Keratinocyte (primary cell): ENCODE results near the gene GAA. TPM values are rescaled to one million over a fixed set of nuclear protein-coding genes. Genes with fewer than 3 reads are reported as not detected.

Source experiments
- DNase-seq: peaks from one replicate; pipeline ENCODE4 v3.0.0-alpha.2; 2011; ENCODE audit warnings: low read depth, missing footprints, low spot score
- FAIRE-seq: peaks from 2 replicates; lab custom pipeline; 2011; peaks lifted over from hg19 to GRCh38; lab: Jason Lieb, UNC
- H2AFZ ChIP-seq: 2 replicates; pipeline ENCODE4 v1.6.0; 2012; ENCODE audit warnings: low read length, control low read depth, inconsistent platforms; ENCODE audit not compliant: control insufficient read depth
- H3K27ac ChIP-seq: 2 replicates; pipeline ENCODE4 v1.5.1; 2011; ENCODE audit warnings: low read length; ENCODE audit not compliant: control insufficient read depth, insufficient read depth
- H3K27me3 ChIP-seq: 3 replicates; pipeline ENCODE4 v1.6.0; 2011; ENCODE audit warnings: low read length; ENCODE audit not compliant: control insufficient read depth, insufficient read depth; ENCODE audit errors: extremely low read depth
- H3K36me3 ChIP-seq, 2 experiments: 2 replicates in 1 of 2; 3 replicates in 1 of 2; pipeline ENCODE4 v1.5.1; 2011; ENCODE audit warnings: low read length in 2 of 2, mild to moderate bottlenecking in 1 of 2; ENCODE audit not compliant: control insufficient read depth in 2 of 2, insufficient read depth in 2 of 2; ENCODE audit errors: extremely low read depth in 1 of 2
- H3K4me1 ChIP-seq: 3 replicates; pipeline ENCODE4 v1.5.1; 2011; ENCODE audit warnings: low read length; ENCODE audit not compliant: control insufficient read depth, insufficient read depth; ENCODE audit errors: extremely low read depth
- H3K4me2 ChIP-seq: 3 replicates; pipeline ENCODE4 v1.6.0; 2011; ENCODE audit warnings: low read depth, low read length; ENCODE audit not compliant: control insufficient read depth, insufficient read depth; ENCODE audit errors: extremely low read depth
- H3K4me3 ChIP-seq, 3 experiments: fragments of 200-600 bp in 1 of 3; sonication (generic) in 1 of 3; 2 replicates in 2 of 3; 3 replicates in 1 of 3; pipeline ENCODE4 v1.5.1; 2011 to 2016; ENCODE audit warnings: low read length in 3 of 3, mild to moderate bottlenecking in 3 of 3, control low read depth in 2 of 3, inconsistent platforms in 1 of 3, low read depth in 1 of 3, mixed read lengths in 1 of 3, mixed run types in 1 of 3, moderate library complexity in 1 of 3; ENCODE audit not compliant: control insufficient read depth in 2 of 3, insufficient read depth in 2 of 3; ENCODE audit errors: extremely low read depth in 1 of 3
- H3K79me2 ChIP-seq: 2 replicates; pipeline ENCODE4 v1.6.0; 2012; ENCODE audit warnings: low read length; ENCODE audit not compliant: control insufficient read depth, insufficient read depth
- H3K9ac ChIP-seq: 3 replicates; pipeline ENCODE4 v1.6.0; 2011; ENCODE audit warnings: low read length; ENCODE audit not compliant: control insufficient read depth, insufficient read depth; ENCODE audit errors: extremely low read depth
- H3K9me1 ChIP-seq: 3 replicates; pipeline ENCODE4 v1.6.0; 2011; ENCODE audit warnings: low read length; ENCODE audit not compliant: control insufficient read depth, insufficient read depth; ENCODE audit errors: extremely low read depth
- H3K9me3 ChIP-seq: 2 replicates; pipeline ENCODE4 v1.5.1; 2012; ENCODE audit warnings: low read depth, low read length; ENCODE audit not compliant: control insufficient read depth
- H4K20me1 ChIP-seq: 3 replicates; pipeline ENCODE4 v1.6.0; 2011; ENCODE audit warnings: low read length; ENCODE audit not compliant: control insufficient read depth, insufficient read depth; ENCODE audit errors: extremely low read depth
- EZH2 ChIP-seq: IDR thresholded peaks from one replicate; pipeline ENCODE4 v1.6.1; 2012; ENCODE audit warnings: inconsistent platforms, mild to moderate bottlenecking, low read length, moderate library complexity
- dilution Hi-C: fragments of 300-500 bp; cut with MboI; formaldehyde crosslinking; loops from one replicate; pipeline ENCODE4 v1.7.0; 2020; ENCODE audit warnings: low sequenced_read_pairs; ENCODE audit not compliant: extremely low pct_ligation_motif_present
- polyA plus RNA-seq, 5 experiments: library from polyadenylated mRNA; depleted of rRNA in 3 of 5; stranded (reverse) in 3 of 5; stranded (forward) in 1 of 5; unstranded in 1 of 5; fragments of >200 nt; gene quantifications; 1 replicate in 1 of 5; 2 replicates in 3 of 5; 3 replicates in 1 of 5; pipeline versions ENCODE4 v1.2.1 to v1.2.3, GENCODE V29; 2011 to 2012; ENCODE audit warnings: missing spikeins in 2 of 5, low read depth in 1 of 5, low replicate concordance in 1 of 5
- TF ChIP-seq, protein P1 (sequence below), 3 experiments: IDR thresholded peaks in 1 of 3; conservative IDR thresholded peaks in 1 of 3; optimal IDR thresholded peaks in 1 of 3; 2 replicates in 2 of 3; 3 replicates in 1 of 3; pipeline versions ENCODE3 to v1.5.1; 2011; ENCODE audit warnings: low read length in 3 of 3, mild to moderate bottlenecking in 3 of 3, moderate library complexity in 2 of 3, control low read depth in 1 of 3, inconsistent platforms in 1 of 3; ENCODE audit not compliant: insufficient read depth in 2 of 3; ENCODE audit errors: extremely low read depth in 1 of 3

The GAA gene
- polyA plus RNA-seq, 1 donor (not counting 4 experiments of a cell fraction or from before 2014, with no cell fraction given) = 3.2 TPM

DNA sequence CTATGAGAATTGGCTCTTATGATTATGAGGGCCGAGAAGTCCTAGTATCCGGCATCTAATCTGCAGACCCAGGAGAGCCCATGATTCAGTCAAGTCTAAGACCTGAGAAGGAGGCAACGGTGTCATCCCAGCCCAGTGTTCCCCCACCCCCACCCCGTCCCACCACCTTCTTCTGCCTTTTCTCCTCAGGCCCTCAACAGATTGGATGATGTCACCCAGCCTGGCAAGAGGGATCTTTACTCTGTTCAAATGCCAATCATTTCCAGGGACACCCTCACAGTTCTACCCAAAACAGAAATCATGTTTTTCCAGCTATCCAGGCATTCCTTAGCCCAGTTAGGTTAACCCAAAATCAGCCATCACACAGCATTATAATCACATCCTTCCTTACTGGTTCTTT, 10.0 kb upstream of the GAA start:
- H3K4me1 ChIP-seq = no peaks in the 10 kb centered on the region
- DNase-seq (no peak), FAIRE-seq (no peak)
- H3K27me3 ChIP-seq = no peaks in the 10 kb centered on the region
- H3K36me3 ChIP-seq = no peaks in the 10 kb centered on the region
- no peaks in the 10 kb centered on the region for H4K20me1 ChIP-seq
- no peak for TF ChIP-seq EZH2
- TF ChIP-seq, protein P1, sequence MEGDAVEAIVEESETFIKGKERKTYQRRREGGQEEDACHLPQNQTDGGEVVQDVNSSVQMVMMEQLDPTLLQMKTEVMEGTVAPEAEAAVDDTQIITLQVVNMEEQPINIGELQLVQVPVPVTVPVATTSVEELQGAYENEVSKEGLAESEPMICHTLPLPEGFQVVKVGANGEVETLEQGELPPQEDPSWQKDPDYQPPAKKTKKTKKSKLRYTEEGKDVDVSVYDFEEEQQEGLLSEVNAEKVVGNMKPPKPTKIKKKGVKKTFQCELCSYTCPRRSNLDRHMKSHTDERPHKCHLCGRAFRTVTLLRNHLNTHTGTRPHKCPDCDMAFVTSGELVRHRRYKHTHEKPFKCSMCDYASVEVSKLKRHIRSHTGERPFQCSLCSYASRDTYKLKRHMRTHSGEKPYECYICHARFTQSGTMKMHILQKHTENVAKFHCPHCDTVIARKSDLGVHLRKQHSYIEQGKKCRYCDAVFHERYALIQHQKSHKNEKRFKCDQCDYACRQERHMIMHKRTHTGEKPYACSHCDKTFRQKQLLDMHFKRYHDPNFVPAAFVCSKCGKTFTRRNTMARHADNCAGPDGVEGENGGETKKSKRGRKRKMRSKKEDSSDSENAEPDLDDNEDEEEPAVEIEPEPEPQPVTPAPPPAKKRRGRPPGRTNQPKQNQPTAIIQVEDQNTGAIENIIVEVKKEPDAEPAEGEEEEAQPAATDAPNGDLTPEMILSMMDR (optimal IDR thresholded peaks at IDR 0.05 in 1 of 3, IDR thresholded peaks at IDR 0.05 in 1 of 3, conservative IDR thresholded peaks at IDR 0.05 in 1 of 3; ENCODE audit: extremely low read depth in 1 of 3, insufficient read depth in 2 of 3, low read length in 3 of 3) = no peak
- H3K79me2 ChIP-seq = no peaks in the 10 kb centered on the region
- dilution Hi-C loops = no loop called here
- H3K9ac ChIP-seq = no peak overlapping the region
- no peak overlapping the region for H3K27ac ChIP-seq
- H3K9me1 ChIP-seq = no peaks in the 10 kb centered on the region
- H3K9me3 ChIP-seq = no peaks in the 10 kb centered on the region
- H3K4me3 ChIP-seq = no peak overlapping the region
- H3K4me2 ChIP-seq = no peak overlapping the region
- no peak overlapping the region for H2AFZ ChIP-seq

DNA sequence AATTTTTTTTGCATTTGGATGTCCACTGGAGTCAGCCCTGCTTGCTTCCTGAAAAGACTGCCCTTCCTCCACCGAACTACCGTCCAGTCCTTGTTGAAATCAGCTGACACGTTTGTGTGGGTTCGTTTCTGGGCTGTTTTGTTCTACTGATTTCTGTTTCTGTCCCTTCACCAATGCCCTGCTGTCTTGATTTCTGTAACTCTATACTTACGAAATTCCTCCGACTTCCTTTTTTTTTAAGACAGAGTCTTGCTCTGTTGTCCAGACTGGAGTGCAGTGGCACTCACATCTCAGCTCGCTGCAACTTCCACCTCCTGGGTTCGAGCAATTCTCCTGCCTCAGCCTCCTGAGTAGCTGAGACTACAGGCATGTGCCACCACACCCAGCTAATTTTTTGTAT, 8.4 kb upstream of the GAA start:
- Histone ChIP-seq H3K79me2 (no peaks in the 10 kb centered on the region), H3K9ac (no peak overlapping the region), H3K4me2 (no peak overlapping the region), H3K36me3 (no peaks in the 10 kb centered on the region), H4K20me1 (no peaks in the 10 kb centered on the region), H3K4me1 (no peaks in the 10 kb centered on the region), H3K27ac (no peak overlapping the region), H3K9me3 (no peaks in the 10 kb centered on the region), H3K9me1 (no peaks in the 10 kb centered on the region), H3K27me3 (no peaks in the 10 kb centered on the region), H3K4me3 (no peak overlapping the region), H2AFZ (no peak overlapping the region)
- TF ChIP-seq EZH2 = no peak
- TF ChIP-seq, protein P1 (optimal IDR thresholded peaks at IDR 0.05 in 1 of 3, IDR thresholded peaks at IDR 0.05 in 1 of 3, conservative IDR thresholded peaks at IDR 0.05 in 1 of 3; ENCODE audit: extremely low read depth in 1 of 3, insufficient read depth in 2 of 3, low read length in 3 of 3) = no peak
- no peak for FAIRE-seq
- DNase-seq = no peak
- dilution Hi-C loops = no loop called here
